Stimulated activated CD4-positive, alpha-beta T cell treated with anti-CD3 and anti-CD28 coated beads, TNF-alpha, amount 100 ng/mL, for 1 hour (primary cell): ENCODE results near the gene GSC2.

Source experiments
- DNase-seq, 3 donors: peaks; one replicate each; pipeline ENCODE4 v3.0.0-alpha.2; 2020; ENCODE audit warnings: low read depth in 3 of 3, low spot score in 1 of 3

Gene GSC2, protein sequence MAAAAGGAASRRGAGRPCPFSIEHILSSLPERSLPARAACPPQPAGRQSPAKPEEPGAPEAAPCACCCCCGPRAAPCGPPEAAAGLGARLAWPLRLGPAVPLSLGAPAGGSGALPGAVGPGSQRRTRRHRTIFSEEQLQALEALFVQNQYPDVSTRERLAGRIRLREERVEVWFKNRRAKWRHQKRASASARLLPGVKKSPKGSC

DNA sequence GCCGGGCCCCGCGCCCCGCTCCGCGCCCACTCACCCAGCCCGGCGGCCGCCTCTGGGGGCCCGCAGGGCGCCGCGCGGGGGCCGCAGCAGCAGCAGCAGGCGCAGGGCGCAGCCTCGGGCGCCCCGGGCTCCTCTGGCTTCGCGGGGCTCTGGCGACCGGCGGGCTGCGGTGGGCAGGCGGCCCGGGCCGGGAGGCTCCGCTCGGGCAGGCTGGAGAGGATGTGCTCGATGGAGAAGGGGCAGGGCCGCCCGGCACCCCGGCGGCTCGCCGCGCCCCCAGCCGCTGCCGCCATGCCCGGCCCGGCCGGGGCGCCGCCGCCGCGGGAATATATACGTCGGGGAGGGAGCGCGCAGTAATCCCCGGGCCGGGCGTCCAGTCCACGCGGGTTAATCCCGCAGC lies at the start of gene GSC2:
Gene GSC2, minus strand, starts transcription at position 302 of the 400 bp plus-strand sequence. Its CDS starts 9 bp downstream, at position 293.
- DNase-seq = no peak

DNA sequence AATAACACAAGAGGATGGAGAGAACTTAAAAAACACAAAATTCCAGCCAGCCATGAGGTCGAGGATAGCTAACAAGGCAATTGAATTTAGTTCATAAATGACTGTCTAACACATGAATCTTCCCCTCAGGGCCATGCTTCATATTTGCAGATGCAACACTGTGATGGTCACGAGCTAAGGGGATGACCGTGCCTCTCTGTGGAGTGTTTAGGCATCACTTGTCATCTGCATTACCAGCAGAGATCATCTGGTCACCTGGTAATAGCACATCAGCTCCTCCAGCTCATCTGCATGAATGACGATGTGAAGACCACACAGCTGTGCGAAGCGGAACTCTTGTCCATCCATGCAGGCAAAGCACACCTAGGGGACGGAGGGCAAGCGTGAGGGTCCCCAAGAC lies 49.4 kb upstream of the GSC2 start:
- no peak for DNase-seq

- no peak for DNase-seq
These were observed 48.1 kb upstream of the GSC2 start for GRCh38 chr22:19197997-19198865.

- no peak for DNase-seq
These were observed 46.9 kb upstream of the GSC2 start for GRCh38 chr22:19196841-19197612.

- DNase-seq = no peak
These were observed 46.0 kb upstream of the GSC2 start for GRCh38 chr22:19195796-19196731.

GRCh38 chr22:19194766-19195536 lies 44.9 kb upstream of the GSC2 start:
- no peak for DNase-seq

GRCh38 chr22:19193879-19194278 lies 43.8 kb upstream of the GSC2 start:
- no peak for DNase-seq

DNA sequence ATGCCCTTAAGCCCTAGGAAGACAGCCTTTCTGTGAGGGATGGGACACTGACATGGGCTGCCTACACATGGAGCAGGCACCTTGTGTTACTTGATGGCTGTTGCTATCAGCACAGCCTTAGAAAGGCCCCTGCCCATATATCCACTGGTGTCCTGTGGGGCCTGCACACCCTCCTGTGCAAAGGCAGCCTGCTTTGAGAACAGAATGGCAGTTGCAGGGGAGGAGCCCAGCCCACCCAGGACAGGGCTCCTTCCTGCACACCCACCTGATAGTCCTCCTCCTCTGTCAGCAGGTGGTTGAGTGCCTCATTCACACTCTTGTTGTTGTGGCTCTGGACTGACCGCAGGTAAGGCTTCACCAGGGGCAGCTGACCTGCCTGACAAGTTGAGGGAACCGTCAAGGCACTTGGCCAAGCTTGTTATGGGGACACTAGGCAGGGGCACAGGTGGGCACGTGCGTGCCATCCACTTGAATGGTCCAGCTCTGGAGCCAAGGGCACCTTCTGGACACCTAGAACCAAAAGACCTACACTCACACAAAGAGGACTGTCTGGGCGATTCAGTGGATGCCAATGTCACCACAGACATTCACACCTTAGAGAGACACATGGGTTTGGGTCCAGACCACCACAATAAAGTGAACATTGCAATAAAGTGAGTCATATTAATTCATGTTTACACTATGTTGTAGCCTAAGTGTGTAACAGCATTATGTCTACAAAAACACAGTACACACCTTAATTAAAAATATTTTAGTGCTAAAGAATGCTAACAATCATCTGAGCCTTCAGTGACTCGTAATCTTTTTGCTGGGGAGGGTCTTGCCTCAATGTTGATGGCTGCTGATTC lies 37.8 kb upstream of the GSC2 start:
- no peak for DNase-seq

DNA sequence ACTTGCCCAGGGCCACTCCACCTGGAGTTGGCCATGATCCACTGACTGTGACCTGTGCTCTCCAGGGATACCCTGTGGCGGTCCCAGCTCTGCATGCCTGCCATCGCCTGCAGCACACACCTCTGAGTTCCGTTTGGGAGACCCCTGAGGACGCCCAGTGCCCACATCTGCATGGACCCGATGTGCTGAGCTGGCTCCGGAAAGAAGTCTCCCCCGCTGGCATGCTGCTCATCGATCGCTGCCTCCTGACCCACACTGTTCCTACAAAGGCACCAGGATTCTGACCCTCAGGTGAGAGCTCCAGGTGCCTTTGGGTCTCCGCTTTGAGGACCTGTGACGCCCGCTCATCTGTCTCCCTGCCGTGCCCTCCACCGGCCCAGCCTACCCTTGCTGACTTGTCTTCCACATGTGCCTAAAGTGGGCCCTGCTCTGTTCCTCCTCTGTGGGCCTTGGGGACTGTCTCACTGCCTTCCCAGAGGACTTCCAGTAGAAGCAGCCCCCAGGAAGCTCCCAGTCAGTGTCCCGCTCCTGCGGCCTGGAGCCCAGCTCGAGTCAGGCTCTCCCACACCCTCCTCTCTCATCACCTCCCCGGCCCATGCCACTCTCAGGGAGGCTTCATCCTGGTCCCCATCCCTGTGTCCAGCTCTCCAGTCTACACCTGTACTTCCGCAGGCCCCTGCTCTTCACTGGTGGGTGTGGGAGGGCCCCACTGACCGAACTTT lies 34.3 kb upstream of the GSC2 start:
- no peak for DNase-seq

GRCh38 chr22:19183216-19183615 lies 33.1 kb upstream of the GSC2 start:
- no peak for DNase-seq

- no peak for DNase-seq
These were observed 32.5 kb upstream of the GSC2 start for GRCh38 chr22:19182472-19183157.

GRCh38 chr22:19181786-19182471 lies 31.8 kb upstream of the GSC2 start:
- DNase-seq = no peak

DNA sequence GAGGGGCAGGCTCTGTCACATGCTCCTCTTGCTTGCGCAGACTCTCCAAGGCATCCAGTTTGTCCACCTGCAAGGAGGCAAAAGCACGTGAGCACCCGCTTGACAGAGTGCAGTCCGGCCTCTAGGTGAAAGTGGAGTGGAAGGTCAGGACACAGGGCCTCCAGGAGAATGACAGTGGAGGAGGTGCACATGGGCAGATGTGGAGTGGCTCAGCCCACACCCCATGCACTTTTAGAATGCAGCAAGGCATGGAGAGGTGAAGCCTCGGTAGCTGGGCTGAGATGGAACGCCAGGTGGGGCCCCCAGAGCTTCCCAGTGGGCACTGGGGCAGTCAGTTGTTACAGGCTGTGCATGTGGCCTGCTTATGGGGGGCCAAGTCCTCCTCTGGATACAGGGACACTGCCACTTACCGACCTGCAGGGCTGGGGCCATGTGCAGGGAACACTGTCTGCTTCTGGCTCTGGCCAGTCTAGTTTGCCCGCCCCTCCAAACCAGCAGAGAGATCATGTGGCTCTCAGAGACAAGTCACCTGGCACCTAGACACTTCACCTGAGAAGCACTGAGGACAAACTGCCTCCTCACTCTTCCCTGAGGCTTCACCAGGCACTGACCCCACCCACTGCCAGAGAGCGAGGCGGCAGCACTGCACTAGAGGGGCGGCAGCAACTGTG lies 30.8 kb upstream of the GSC2 start:
- DNase-seq = no peak

DNA sequence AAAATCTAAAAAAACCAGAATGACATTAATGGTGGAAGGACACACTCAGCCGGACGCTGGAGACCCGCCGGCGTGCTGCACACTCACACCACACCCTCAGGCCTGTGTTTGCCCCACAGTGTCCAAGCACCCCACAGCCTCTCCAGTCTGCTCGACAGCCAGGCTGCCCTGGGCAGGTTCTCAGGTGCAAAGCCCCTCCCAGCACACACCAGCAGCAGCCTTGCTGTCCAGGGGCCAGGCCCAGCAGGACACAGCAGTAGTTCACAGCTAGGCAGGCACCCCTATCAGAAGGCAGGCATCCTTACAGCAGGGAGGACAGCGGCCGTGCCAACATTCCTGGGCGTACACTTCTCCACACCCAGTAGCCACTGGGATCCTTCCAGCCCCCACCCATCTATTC lies 30.1 kb upstream of the GSC2 start:
- DNase-seq = no peak

- no peak for DNase-seq
These were observed 29.5 kb upstream of the GSC2 start for GRCh38 chr22:19179497-19180048.
